Posterior cingulate gyrus (tissue), 11 donors: ENCODE results near the gene VPS11.
A peak's percentile ranks its signal among the peaks of the same experiment; 100 is the strongest.
"Not testable (repeated sequence)": the region's sequence is repeated elsewhere in the genome, so short reads cannot be mapped to it uniquely, and the experiment has no call there.

Experiments
- DNase-seq, 10 donors: peaks; one replicate each; pipeline versions ENCODE4 v3.0.0 to v3.0.0-alpha.2; 2020 to 2021; ENCODE audit warnings: mixed read lengths in 3 of 10
- intact Hi-C: fragments of 100-400 bp; cut with DNase I; formaldehyde crosslinking; loops from one replicate; pipeline ENCODE4 v1.15.1; 2023

The VPS11 gene

GRCh38 chr11:119099711-119100110 is 32.1 kb downstream of the VPS11 start:
- DNase-seq, result no peak
- intact Hi-C loops, result no loop called here

DNA sequence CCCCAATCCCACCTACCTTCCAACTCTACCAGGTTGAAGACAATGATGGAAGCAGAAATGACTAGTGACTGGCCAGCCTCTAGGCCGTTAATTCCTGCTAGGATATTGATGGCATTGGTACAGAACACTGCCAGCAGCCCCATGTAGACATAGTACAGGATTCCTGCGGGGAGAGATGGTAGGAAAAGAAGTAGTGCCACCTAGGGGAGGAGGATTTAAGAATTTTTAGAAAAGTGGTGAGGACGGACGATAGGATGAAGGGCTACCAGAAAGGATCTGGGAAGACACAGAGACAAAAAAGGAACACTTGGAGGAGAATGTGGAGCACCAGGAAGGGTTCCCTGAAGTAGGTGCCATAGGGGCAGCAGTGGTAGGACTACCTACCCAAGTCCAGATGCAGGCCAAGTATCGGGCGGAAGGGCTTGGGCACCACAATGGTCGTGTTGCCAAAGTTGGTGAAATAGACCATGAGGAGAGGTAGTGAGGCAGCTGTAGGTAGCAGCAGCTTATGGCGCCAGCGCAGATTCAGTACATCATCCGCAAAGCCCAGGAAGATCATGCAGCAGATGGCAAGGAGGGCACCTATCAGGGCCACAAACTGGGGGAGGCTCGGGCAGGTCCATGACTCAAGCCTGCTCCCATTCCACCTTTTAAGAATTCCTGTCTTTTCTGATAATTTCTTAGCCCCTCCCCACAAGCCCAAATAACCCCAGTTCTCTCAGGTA is 32.8 kb downstream of the VPS11 start:
- DNase-seq, result peak in 1 of 10 donors; percentile 34
- intact Hi-C loops, result no loop called here

GRCh38 chr11:119100994-119101758 is 33.6 kb downstream of the VPS11 start:
- intact Hi-C loops, result no loop called here
- DNase-seq, result peak in 1 of 10 donors; percentile 85

DNA sequence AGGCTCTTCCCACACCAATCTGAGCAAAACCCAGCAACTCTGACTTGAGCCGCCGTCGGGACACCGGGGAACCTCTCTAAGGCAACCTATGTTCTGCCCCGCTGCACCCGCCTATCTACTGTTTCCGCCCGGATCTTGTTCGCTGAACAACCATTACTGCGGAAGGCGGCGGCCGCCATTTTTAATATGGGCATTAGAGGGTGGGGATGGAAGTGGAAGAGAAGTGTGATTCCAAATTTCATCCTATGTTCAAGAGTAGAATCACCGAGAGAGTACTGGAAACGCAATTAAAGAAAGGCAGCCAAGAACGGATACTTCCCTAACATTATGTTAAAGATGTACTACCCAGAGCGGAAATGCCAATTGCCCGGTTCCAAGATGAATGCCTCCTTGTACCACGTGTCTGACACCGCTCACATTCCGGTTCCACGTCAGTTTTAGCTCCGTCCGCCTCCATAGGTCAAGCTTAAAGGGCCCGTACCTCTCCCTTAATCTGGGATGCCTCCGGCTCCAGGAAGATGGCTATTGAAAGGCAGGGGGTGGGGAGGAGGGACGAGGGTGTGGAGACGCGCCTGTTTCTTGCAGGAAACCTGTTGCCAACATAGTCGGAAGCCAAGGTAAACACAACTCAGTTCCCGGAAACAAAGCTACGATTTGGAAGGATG is 34.3 kb downstream of the VPS11 start, which contains the start of gene DPAGT1:
Gene DPAGT1, minus strand, starts transcription at position 95 of the 665 bp plus-strand sequence. CDS start 198 bp downstream, outside the sequence.
- intact Hi-C loops, result no loop called here
- DNase-seq, result peak; percentile 83 to 98 (median 88)

DNA sequence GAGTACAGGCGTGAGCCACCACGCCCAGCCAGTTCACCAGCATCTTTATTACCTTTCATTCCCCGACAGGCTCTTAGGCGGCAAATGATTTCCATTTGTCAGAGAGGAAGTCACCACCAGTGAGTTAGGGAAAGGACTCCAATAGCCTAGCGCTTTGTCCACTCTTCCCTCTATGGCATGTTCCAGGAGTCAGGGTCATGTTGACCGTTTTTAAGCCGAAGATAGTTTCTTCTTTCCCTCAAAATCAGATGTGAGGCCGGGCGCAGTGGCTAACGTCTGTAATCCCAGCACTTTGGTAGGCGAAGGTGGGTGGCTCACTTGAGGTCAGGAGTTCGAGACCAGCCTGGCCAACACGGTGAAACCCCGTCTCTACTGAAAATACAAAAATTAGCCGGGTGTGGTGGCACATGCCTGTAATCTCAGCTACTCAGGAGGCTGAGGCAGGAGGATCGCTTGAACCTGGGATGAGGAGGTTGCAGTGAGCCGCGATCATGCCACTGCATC is 35.6 kb downstream of the VPS11 start:
- intact Hi-C loops, result not testable (repeated sequence)
- peak in 1 of 10 donors; percentile 25 for DNase-seq

DNA sequence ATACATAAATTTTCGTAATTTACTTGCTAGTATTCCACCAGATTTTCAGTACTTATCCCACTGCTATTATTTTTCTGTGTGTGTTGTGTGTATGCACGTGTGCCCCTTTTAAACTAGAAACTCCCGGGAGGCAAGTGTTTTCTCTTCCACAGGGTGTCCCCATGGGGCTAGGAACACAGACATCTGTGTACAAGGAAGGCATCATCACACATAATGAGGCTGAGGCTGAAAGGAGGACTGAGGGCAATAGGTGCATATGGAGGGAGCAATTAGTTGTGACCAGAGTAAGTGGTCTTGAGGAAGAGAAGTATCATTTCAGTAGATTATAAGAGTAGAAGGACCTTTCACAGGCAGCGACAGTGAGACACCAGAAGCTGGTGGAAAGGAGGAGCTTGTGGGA is 36.2 kb downstream of the VPS11 start:
- intact Hi-C loops, result no loop called here
- peak in 1 of 10 donors; percentile 67 for DNase-seq

DNA sequence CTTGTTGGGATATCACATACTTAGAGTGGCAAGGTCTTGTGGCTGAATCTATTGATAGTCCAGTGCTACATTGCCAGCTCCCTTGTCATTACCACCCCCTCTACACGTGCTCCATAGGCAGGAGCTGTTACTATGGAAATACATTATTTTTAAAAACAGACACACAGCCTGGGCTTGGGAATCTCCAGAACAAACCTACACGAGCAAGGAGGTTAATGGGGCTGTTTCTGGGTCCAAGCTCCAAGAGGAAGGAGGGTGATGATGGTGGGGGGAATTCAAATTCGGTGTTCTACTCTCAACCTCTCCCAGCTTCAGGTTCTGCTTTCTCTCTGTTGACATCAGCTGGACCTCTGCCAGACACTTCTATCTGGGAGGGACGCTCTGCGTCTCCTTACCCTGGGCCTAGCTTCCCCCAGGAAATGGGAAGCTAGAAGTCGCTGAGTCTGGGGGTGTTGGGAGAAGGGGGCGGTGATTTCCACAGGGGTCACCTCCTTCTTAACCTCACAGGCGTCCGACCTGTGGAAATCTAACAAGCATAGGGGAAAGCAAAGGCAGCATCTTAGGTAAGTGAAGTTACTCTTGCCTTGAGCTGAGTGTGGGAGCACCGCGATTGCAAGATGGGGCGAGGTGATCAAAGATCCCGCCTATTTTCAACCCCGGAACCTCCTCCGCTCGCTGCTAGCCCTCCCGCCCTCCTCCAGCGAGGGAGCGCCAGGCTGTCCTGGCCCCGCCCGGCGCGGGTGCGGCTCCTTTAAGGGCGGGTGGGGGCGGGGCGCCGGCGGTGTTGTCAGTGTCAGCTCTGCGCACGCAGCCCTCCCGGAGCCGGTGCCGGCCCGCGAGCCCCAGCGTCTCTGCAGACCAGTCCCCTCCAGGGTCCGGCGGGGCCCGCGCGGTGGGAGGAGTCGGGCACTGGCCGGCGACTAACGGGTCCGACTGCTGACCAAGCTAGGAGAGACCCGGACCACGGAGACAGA is 39.2 kb downstream of the VPS11 start, which contains the start of gene C2CD2L:
Gene C2CD2L, plus strand, starts transcription at position 781 of the 974 bp plus-strand sequence. CDS start 398 bp downstream, outside the sequence.
- peak; percentile 73 to 98 (median 86) for DNase-seq
- intact Hi-C loops, result loop anchor here (2.0 kb wide), 1 partner anchor 14 kb away; the partner anchor contains the start of gene HINFP

DNA sequence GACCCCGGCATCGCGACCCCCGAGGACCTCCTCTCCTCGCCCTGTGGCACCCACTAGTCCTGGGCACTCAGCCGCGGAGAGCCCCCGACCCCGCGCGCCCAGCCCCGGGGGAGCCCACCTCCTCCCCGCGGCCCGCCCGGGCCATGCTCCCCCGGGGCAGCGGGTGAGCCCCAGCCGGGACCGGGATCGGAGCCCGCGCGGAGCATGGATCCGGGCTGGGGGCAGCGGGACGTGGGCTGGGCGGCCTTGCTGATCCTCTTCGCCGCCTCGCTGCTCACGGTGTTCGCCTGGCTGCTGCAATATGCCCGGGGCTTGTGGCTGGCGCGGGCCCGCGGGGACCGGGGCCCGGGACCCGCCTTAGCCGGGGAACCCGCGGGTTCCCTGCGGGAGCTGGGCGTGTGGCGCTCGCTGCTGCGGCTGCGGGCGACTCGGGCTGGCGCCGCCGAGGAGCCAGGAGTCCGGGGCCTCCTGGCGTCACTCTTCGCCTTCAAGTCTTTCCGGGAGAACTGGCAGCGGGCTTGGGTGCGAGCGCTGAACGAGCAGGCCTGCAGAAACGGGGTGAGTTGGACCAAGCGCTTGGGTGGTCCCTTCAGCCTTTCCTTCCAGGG is 40.0 kb downstream of the VPS11 start:
- intact Hi-C loops, result loop anchor here (2.0 kb wide), 1 partner anchor 13 kb away; the partner anchor contains the start of gene HINFP
- DNase-seq, result peak in 1 of 10 donors; percentile 85

GRCh38 chr11:119108146-119108856 is 40.7 kb downstream of the VPS11 start:
- DNase-seq, result peak in 3 of 10 donors; percentile 37 to 92 (median 52)
- intact Hi-C loops, result no loop called here

DNA sequence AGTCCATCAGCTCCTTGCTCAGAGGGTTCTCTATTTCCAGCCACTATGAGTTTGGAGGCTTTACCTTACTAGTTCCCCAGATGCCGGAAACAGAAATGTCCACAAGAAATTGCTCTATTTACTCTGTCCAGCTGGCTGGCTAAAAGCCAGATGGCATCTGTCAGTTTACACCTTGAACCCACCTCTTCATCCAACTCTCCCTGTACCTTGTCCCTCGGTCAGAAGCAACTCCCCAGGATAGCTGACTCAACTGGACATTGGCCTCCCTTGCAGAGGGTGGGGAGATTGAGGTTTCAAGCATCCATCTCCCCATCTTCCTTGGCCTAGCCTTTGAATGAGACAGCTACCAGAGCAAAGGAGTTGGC is 41.2 kb downstream of the VPS11 start:
- intact Hi-C loops, result no loop called here
- DNase-seq, result peak in 1 of 10 donors; percentile 12

DNA sequence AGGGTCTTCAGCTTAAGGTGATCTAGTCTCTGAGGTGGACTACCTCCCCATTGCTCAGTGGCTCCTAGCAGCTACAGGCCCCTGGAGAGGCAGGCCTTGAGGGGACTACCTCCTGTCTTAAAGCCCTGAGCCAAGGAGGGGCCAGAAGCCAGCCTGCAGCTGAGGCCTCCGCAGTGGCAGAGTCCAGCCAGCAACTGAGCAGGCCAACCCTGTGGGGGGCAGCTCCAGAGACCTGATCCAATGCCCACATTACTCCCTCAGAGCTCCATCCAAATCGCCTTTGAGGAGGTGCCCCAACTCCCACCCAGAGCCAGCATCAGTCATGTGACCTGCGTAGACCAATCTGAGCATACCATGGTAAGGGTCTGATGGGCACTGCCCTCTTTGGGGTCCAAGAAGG is 42.2 kb downstream of the VPS11 start:
- DNase-seq, result peak in 1 of 10 donors; percentile 35
- intact Hi-C loops, result loop anchor here (10.0 kb wide), 1 partner anchor 85 kb away; no protein-coding TSS in a partner anchor

- intact Hi-C loops, result loop anchor here (10.0 kb wide), 1 partner anchor 84 kb away; no protein-coding TSS in a partner anchor
- DNase-seq, result peak in 1 of 10 donors; percentile 65
Measured at GRCh38 chr11:119110439-119110838, 42.8 kb downstream of the VPS11 start.

DNA sequence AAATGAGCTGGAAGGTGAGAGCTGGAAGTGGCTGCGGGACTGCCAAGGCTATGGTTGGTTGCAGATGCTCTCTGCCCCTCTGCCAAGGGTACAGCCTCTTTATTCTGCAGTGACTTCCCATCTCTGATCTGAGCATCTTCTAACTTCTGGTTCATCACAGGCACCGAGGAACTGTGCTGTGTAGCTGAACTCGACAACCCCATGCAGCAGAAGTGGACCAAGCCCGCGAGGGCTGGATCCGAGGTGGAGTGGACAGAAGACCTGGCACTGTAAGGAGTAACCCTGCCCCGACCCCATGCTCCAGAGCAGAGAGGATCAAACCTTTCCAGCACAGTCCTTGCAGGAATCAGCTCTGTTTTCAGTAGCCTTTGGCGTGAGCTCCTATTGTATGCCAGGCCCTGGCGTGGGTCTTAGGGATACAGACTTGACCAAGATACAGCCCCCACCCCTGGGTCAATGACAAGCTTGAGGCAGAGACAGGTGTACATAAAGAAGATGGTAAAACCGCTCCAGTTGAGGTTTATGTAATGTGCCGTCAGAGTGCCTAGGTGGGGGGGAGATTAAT is 43.8 kb downstream of the VPS11 start:
- intact Hi-C loops, result loop anchor here (10.0 kb wide), 1 partner anchor 83 kb away; no protein-coding TSS in a partner anchor
- DNase-seq, result peak in 1 of 10 donors; percentile 33

DNA sequence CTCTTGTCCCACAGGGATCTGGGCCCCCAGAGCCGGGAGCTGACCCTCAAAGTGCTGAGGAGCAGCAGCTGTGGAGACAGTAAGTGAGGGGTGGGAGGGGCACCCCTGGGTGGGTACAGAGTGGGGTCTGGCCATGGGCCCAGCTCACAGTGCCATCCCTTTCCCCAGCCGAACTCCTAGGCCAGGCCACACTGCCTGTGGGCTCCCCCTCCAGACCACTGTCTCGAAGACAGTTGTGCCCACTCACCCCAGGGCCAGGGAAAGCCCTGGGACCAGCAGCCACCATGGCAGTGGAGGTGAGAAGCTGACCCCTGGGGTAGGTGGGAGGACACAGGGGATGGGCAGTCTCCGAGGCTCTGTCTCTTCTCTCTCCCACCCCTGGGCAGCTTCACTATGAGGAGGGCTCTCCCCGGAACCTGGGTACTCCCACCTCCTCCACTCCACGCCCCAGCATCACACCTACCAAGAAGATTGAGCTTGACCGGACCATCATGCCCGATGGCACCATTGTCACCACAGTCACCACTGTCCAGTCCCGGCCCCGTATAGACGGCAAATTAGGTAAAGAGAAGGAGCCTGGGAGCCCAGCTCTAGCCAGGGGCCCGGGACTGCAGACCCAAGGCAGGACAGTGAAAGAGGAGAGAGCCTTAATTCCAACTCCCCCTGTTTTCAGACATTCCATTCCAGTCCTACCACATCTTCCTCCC is 44.8 kb downstream of the VPS11 start:
- intact Hi-C loops, result loop anchor here (10.0 kb wide), 1 partner anchor 82 kb away; no protein-coding TSS in a partner anchor
- peak in 1 of 10 donors; percentile 61 for DNase-seq

- intact Hi-C loops, result loop anchor here (10.0 kb wide), 1 partner anchor 81 kb away; no protein-coding TSS in a partner anchor
- DNase-seq, result peak in 2 of 10 donors; percentile 88 to 90
Measured at GRCh38 chr11:119113716-119114115, 46.1 kb downstream of the VPS11 start.

DNA sequence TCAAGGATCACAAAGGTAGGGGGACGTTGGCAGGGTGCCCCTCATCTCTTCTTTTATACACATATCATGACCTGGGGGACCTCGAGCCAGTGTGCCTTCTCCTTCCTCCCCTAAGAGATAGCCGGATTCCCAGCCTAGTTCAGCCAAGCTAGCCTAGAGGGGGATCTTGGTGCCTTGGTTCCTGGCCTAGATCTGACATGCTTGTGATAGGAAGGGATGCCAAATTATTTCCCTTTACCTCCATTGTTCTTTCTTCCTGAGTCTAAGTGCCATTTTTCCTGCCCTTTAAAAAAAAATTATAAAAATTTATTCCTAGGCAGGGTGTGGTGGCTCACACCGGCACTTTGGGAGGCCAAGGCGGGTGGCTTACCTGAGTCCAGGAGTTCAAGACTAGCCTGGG is 46.7 kb downstream of the VPS11 start:
- DNase-seq, result peak in 1 of 10 donors; percentile 16
- intact Hi-C loops, result loop anchor here (10.0 kb wide), 1 partner anchor 80 kb away; no protein-coding TSS in a partner anchor
